ENCODE results near the gene EEF1A1. TPM values are rescaled to one million over a fixed set of nuclear protein-coding genes. Genes with fewer than 3 reads are reported as not detected.

EEF1A1 gene
- polyA plus RNA-seq, 1 donor (not counting 4 experiments of a cell fraction or from before 2014, with no cell fraction given), result 11,226 TPM

DNA sequence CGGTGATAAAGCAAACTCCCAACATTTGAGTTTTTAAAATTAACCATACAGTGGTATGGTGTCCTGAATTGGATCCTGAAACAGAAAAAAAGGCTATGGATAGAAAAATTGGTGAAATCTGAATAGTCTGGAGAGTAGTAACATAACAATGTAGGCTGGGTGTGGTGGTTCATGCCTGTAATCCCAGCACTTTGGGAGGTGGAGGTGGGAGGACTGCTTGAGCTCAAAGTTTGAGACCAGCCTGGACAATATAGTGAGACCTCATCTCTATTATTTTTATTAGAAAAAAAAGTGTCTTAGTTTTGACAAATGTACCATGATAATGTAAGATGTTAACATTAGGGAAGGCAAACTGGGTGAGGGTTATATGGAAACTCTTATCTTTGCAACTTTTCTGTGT, 11.0 kb downstream of the EEF1A1 start:
- DNase-seq (ENCODE audit: low read depth, low spot score), result no peak
- no peaks in the 10 kb centered on the region for H3K9me1 ChIP-seq (ENCODE audit: control insufficient read depth, extremely low read depth, insufficient read depth, low read length)
- no peaks in the 10 kb centered on the region for H3K27me3 ChIP-seq (ENCODE audit: control insufficient read depth, extremely low read depth, insufficient read depth, low read length)
- no peak overlapping the region for H2AFZ ChIP-seq (ENCODE audit: control insufficient read depth, low read length)
- H3K4me2 ChIP-seq (ENCODE audit: control insufficient read depth, extremely low read depth, insufficient read depth, low read depth, low read length), result no peak overlapping the region
- H3K4me1 ChIP-seq (ENCODE audit: control insufficient read depth, extremely low read depth, insufficient read depth, low read length), result no peaks in the 10 kb centered on the region
- dilution Hi-C loops (cut with MboI; ENCODE audit: extremely low pct_ligation_motif_present, low sequenced_read_pairs), result loop anchor here (25.0 kb wide), 1 partner anchor 102 kb away; no protein-coding TSS in a partner anchor
- H3K9me3 ChIP-seq (ENCODE audit: control insufficient read depth, low read depth, low read length), result no peaks in the 10 kb centered on the region
- TF ChIP-seq EZH2 (IDR thresholded peaks at IDR 0.05; ENCODE audit: low read length), result no peak
- TF ChIP-seq, protein P1, sequence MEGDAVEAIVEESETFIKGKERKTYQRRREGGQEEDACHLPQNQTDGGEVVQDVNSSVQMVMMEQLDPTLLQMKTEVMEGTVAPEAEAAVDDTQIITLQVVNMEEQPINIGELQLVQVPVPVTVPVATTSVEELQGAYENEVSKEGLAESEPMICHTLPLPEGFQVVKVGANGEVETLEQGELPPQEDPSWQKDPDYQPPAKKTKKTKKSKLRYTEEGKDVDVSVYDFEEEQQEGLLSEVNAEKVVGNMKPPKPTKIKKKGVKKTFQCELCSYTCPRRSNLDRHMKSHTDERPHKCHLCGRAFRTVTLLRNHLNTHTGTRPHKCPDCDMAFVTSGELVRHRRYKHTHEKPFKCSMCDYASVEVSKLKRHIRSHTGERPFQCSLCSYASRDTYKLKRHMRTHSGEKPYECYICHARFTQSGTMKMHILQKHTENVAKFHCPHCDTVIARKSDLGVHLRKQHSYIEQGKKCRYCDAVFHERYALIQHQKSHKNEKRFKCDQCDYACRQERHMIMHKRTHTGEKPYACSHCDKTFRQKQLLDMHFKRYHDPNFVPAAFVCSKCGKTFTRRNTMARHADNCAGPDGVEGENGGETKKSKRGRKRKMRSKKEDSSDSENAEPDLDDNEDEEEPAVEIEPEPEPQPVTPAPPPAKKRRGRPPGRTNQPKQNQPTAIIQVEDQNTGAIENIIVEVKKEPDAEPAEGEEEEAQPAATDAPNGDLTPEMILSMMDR (optimal IDR thresholded peaks at IDR 0.05 in 1 of 3, IDR thresholded peaks at IDR 0.05 in 1 of 3, conservative IDR thresholded peaks at IDR 0.05 in 1 of 3; ENCODE audit: extremely low read depth in 1 of 3, insufficient read depth in 2 of 3, low read length in 3 of 3), result no peak
- no peaks in the 10 kb centered on the region for H3K79me2 ChIP-seq (ENCODE audit: control insufficient read depth, insufficient read depth, low read length)
- no peak overlapping the region for H3K4me3 ChIP-seq (ENCODE audit: control insufficient read depth in 2 of 3, extremely low read depth in 1 of 3, insufficient read depth in 2 of 3, low read depth in 1 of 3, low read length in 3 of 3)
- no peak overlapping the region for H3K27ac ChIP-seq (ENCODE audit: control insufficient read depth, insufficient read depth, low read length)
- no peak overlapping the region for H3K9ac ChIP-seq (ENCODE audit: control insufficient read depth, extremely low read depth, insufficient read depth, low read length)
- no peaks in the 10 kb centered on the region for H3K36me3 ChIP-seq (ENCODE audit: control insufficient read depth in 2 of 2, extremely low read depth in 1 of 2, insufficient read depth in 2 of 2, low read length in 2 of 2)
- H4K20me1 ChIP-seq (ENCODE audit: control insufficient read depth, extremely low read depth, insufficient read depth, low read length), result peaks cover 6% of the 10 kb centered on the region
- FAIRE-seq, result no peak

- dilution Hi-C loops (cut with MboI; ENCODE audit: extremely low pct_ligation_motif_present, low sequenced_read_pairs), result loop anchor here (25.0 kb wide), 1 partner anchor 104 kb away; no protein-coding TSS in a partner anchor
- no peak overlapping the region for H3K4me2 ChIP-seq (ENCODE audit: control insufficient read depth, extremely low read depth, insufficient read depth, low read depth, low read length)
- no peak overlapping the region for H2AFZ ChIP-seq (ENCODE audit: control insufficient read depth, low read length)
- H3K9me3 ChIP-seq (ENCODE audit: control insufficient read depth, low read depth, low read length), result no peaks in the 10 kb centered on the region
- no peaks in the 10 kb centered on the region for H3K27me3 ChIP-seq (ENCODE audit: control insufficient read depth, extremely low read depth, insufficient read depth, low read length)
- no peaks in the 10 kb centered on the region for H3K9me1 ChIP-seq (ENCODE audit: control insufficient read depth, extremely low read depth, insufficient read depth, low read length)
- H3K36me3 ChIP-seq (ENCODE audit: control insufficient read depth in 2 of 2, extremely low read depth in 1 of 2, insufficient read depth in 2 of 2, low read length in 2 of 2), result peaks cover 0 to 1% of the 10 kb centered on the region in 2 experiments
- DNase-seq (ENCODE audit: low read depth, low spot score) (no peak), FAIRE-seq (no peak)
- no peaks in the 10 kb centered on the region for H3K79me2 ChIP-seq (ENCODE audit: control insufficient read depth, insufficient read depth, low read length)
- H3K4me1 ChIP-seq (ENCODE audit: control insufficient read depth, extremely low read depth, insufficient read depth, low read length), result no peaks in the 10 kb centered on the region
- H3K4me3 ChIP-seq (ENCODE audit: control insufficient read depth in 2 of 3, extremely low read depth in 1 of 3, insufficient read depth in 2 of 3, low read depth in 1 of 3, low read length in 3 of 3), result no peak overlapping the region
- TF ChIP-seq, protein P1 (optimal IDR thresholded peaks at IDR 0.05 in 1 of 3, IDR thresholded peaks at IDR 0.05 in 1 of 3, conservative IDR thresholded peaks at IDR 0.05 in 1 of 3; ENCODE audit: extremely low read depth in 1 of 3, insufficient read depth in 2 of 3, low read length in 3 of 3), result no peak
- TF ChIP-seq EZH2 (IDR thresholded peaks at IDR 0.05; ENCODE audit: low read length), result no peak
- H4K20me1 ChIP-seq (ENCODE audit: control insufficient read depth, extremely low read depth, insufficient read depth, low read length), result no peaks in the 10 kb centered on the region
- H3K27ac ChIP-seq (ENCODE audit: control insufficient read depth, insufficient read depth, low read length), result no peak overlapping the region
- H3K9ac ChIP-seq (ENCODE audit: control insufficient read depth, extremely low read depth, insufficient read depth, low read length), result no peak overlapping the region
These were observed 12.1 kb downstream of the EEF1A1 start for GRCh38 chr6:73508776-73509175.
